Trophoblast cell (in vitro differentiated cells and primary cell): ENCODE measurements around the gene HOXA9.
A peak's percentile ranks its signal among the peaks of the same experiment; 100 is the strongest.

Experiments used
- DNase-seq, 2 donors: peaks; one replicate each; pipeline ENCODE4 v3.0.0-alpha.2; 2016
- H2AFZ ChIP-seq: 2 replicates; pipeline ENCODE4 v1.6.1; 2013; ENCODE audit warnings: low read length, moderate library complexity, mild to moderate bottlenecking; ENCODE audit not compliant: insufficient read depth, poor library complexity
- H2AK5ac ChIP-seq: 2 replicates; pipeline ENCODE4 v1.6.1; 2013; ENCODE audit warnings: mild to moderate bottlenecking, low read length
- H2BK120ac ChIP-seq: 2 replicates; pipeline ENCODE4 v1.6.1; 2013; ENCODE audit warnings: low read length, mild to moderate bottlenecking, moderate library complexity; ENCODE audit not compliant: insufficient read depth, poor library complexity
- H2BK12ac ChIP-seq: 2 replicates; pipeline ENCODE4 v1.6.1; 2013; ENCODE audit warnings: mild to moderate bottlenecking, low read length, moderate library complexity
- H2BK5ac ChIP-seq: 2 replicates; pipeline ENCODE4 v1.6.1; 2013; ENCODE audit warnings: low read length, low read depth, moderate library complexity, mild to moderate bottlenecking; ENCODE audit not compliant: poor library complexity
- H3K14ac ChIP-seq: 2 replicates; pipeline ENCODE4 v1.6.1; 2013; ENCODE audit warnings: mild to moderate bottlenecking, low read length
- H3K18ac ChIP-seq: 2 replicates; pipeline ENCODE4 v1.6.1; 2013; ENCODE audit warnings: mild to moderate bottlenecking, low read length
- H3K23ac ChIP-seq: 2 replicates; pipeline ENCODE4 v1.6.1; 2013; ENCODE audit warnings: low read length
- H3K27ac ChIP-seq: 2 replicates; pipeline ENCODE4 v1.5.1; 2013; ENCODE audit warnings: low read depth, mild to moderate bottlenecking, inconsistent platforms, low read length, moderate library complexity
- H3K27me3 ChIP-seq: 2 replicates; pipeline ENCODE4 v1.6.1; 2013; ENCODE audit warnings: inconsistent platforms, mild to moderate bottlenecking, low read length, moderate library complexity; ENCODE audit not compliant: insufficient read depth
- H3K36me3 ChIP-seq, 2 experiments: 1 replicate in 1 of 2; 2 replicates in 1 of 2; pipeline ENCODE4 v1.6.1; 2013; ENCODE audit warnings: low read length in 2 of 2, mild to moderate bottlenecking in 2 of 2, moderate library complexity in 1 of 2; ENCODE audit not compliant: insufficient read depth in 2 of 2, control insufficient read depth in 1 of 2
- H3K4ac ChIP-seq: 2 replicates; pipeline ENCODE4 v1.6.1; 2013; ENCODE audit warnings: low read depth, mild to moderate bottlenecking, low read length, moderate library complexity
- H3K4me1 ChIP-seq, 2 experiments: 1 replicate in 1 of 2; 2 replicates in 1 of 2; pipeline ENCODE4 v1.6.1; 2013; ENCODE audit warnings: low read length in 2 of 2, mild to moderate bottlenecking in 2 of 2, moderate library complexity in 1 of 2; ENCODE audit not compliant: insufficient read depth in 2 of 2, control insufficient read depth in 1 of 2
- H3K4me2 ChIP-seq: 2 replicates; pipeline ENCODE4 v1.6.1; 2013; ENCODE audit warnings: inconsistent platforms, mild to moderate bottlenecking, low read length, moderate library complexity
- H3K4me3 ChIP-seq: 2 replicates; pipeline ENCODE4 v1.5.1; 2013; ENCODE audit warnings: mild to moderate bottlenecking, low read depth, low read length, inconsistent platforms
- H3K79me1 ChIP-seq: one replicate; pipeline ENCODE4 v1.6.1; 2013; ENCODE audit warnings: low read length
- H3K79me2 ChIP-seq: 2 replicates; pipeline ENCODE4 v1.6.1; 2013; ENCODE audit warnings: low read length, mild to moderate bottlenecking; ENCODE audit not compliant: control insufficient read depth, insufficient read depth, poor library complexity
- H3K9ac ChIP-seq: 2 replicates; pipeline ENCODE4 v1.6.1; 2013; ENCODE audit warnings: mild to moderate bottlenecking, low read length
- H3K9me3 ChIP-seq: 2 replicates; pipeline ENCODE4 v1.6.1; 2013; ENCODE audit warnings: low read depth, mild to moderate bottlenecking, control low read depth, inconsistent platforms, low read length; ENCODE audit not compliant: insufficient read depth
- H4K12ac ChIP-seq: 2 replicates; pipeline ENCODE4 v1.6.1; 2013; ENCODE audit warnings: low read depth, mild to moderate bottlenecking, low read length, moderate library complexity
- H4K8ac ChIP-seq: 2 replicates; pipeline ENCODE4 v1.6.1; 2013; ENCODE audit warnings: low read depth, mild to moderate bottlenecking, low read length, moderate library complexity
- H4K91ac ChIP-seq: one replicate; pipeline ENCODE4 v1.6.1; 2013; ENCODE audit warnings: low read depth, mild to moderate bottlenecking, low read length, moderate library complexity
- WGBS: extraction: QIAGEN DNeasy Blood & Tissue Kit; methylation state at CpG from one replicate; pipeline ENCODE4 v1.1.7; 2013; ENCODE audit warnings: missing lambda C conversion rate; ENCODE audit not compliant: insufficient read length, insufficient coverage; ENCODE audit errors: extremely low coverage; 5-methylcytosine and 5-hydroxymethylcytosine counted together

HOXA9 gene

DNA sequence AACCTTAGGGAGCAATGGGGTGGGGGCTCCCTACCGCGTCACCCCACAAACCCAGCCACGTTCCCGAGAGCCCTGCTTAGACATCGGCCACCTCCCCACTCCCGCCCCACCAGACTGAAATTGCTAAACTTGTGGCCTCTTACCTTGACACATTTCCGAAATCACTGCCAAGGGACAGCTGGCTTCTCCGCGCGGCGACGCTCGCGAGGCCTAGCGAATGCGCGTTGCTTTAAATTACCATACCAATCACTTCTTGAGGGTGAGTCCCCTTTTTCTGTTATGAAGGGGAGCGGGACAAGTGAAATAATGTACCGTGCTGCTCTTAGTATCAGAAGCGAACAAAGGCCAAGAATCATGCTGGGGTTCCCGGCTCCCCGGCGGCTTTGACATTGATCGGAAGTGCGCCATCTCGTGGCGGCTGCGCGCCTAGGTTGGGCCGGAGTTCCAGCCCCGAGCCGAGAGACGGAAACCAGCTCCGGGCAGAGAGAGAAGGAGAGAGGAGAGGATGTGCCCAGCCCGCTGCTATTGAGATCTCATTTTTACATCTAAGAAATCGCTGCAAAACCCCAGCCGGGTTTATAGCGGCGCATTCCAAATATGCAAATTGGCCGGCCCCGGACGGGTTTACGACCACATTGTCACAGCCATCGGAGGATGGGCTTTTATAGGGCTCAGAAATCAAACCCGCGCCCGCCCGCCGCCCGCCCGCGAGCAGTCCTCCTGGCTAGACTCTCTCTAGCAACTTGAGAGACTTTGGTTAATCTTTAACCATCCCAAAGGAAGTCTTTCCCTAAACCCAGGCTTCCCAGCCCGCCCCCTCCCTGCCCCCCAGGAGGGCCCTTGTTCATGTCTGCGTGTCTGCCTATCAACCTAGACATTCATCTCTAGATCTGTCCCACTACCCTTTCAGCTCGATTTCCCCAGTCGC, 14.4 kb upstream of the HOXA9 start:
- no peak overlapping the region for H3K23ac ChIP-seq
- peak in 1 of 2 donors; percentile 55 for DNase-seq
- no peaks in the 10 kb centered on the region for H3K36me3 ChIP-seq
- H2AK5ac ChIP-seq, result no peak overlapping the region
- H4K91ac ChIP-seq, result no peak overlapping the region
- no peak overlapping the region for H2BK12ac ChIP-seq
- WGBS, result no CpG with 5 or more reads among the region's 56 CpGs
- no peak overlapping the region for H4K12ac ChIP-seq
- H3K27ac ChIP-seq, result no peak overlapping the region
- no peaks in the 10 kb centered on the region for H3K79me2 ChIP-seq
- peaks cover 12 to 14% of the 10 kb centered on the region in 2 experiments for H3K4me1 ChIP-seq
- no peak overlapping the region for H2BK120ac ChIP-seq
- no peak overlapping the region for H3K4me3 ChIP-seq
- no peak overlapping the region for H3K18ac ChIP-seq
- H4K8ac ChIP-seq, result no peak overlapping the region
- no peak overlapping the region for H2AFZ ChIP-seq
- H2BK5ac ChIP-seq, result no peak overlapping the region
- peak overlapping the region; percentile 20 for H3K4me2 ChIP-seq
- no peaks in the 10 kb centered on the region for H3K79me1 ChIP-seq
- H3K4ac ChIP-seq, result no peak overlapping the region
- H3K9ac ChIP-seq, result no peak overlapping the region
- H3K14ac ChIP-seq, result no peak overlapping the region
- peaks cover 87% of the 10 kb centered on the region for H3K27me3 ChIP-seq
- H3K9me3 ChIP-seq, result peaks cover 27% of the 10 kb centered on the region

DNA sequence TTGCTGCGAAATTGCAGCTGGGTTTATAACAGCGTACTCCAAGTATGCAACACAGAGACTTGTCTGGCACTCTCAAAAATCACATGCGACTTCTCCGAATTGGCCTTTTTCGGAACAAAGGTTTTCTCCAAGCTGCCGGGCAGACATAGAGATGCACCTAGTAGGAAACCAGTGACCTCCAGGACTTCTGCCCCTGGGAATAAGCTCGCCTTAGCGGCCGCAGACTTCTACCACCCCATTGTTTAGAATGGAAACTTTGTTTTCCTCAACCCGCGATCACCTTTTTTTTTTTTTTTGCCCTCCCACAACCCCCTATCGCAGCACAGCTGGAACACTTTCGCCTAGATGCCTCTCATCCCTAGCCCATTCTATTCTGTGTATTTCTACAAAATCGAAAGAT, 13.7 kb upstream of the HOXA9 start:
- Histone ChIP-seq H2BK12ac (no peak overlapping the region), H3K14ac (no peak overlapping the region), H3K36me3 (no peaks in the 10 kb centered on the region), H3K27me3 (peaks cover 87% of the 10 kb centered on the region), H3K4me3 (no peak overlapping the region), H2AFZ (no peak overlapping the region), H2BK5ac (no peak overlapping the region), H3K4me2 (no peak overlapping the region), H3K79me2 (no peaks in the 10 kb centered on the region), H2BK120ac (no peak overlapping the region), H3K27ac (no peak overlapping the region), H3K9ac (no peak overlapping the region), H3K79me1 (no peaks in the 10 kb centered on the region), H3K9me3 (peaks cover 30% of the 10 kb centered on the region), H2AK5ac (no peak overlapping the region), H4K8ac (no peak overlapping the region), H3K18ac (no peak overlapping the region), H3K4ac (no peak overlapping the region), H3K4me1 (peaks cover 9 to 12% of the 10 kb centered on the region in 2 experiments), H4K91ac (no peak overlapping the region), H3K23ac (no peak overlapping the region), H4K12ac (no peak overlapping the region)
- no CpG with 5 or more reads among the region's 14 CpGs for WGBS
- no peak for DNase-seq

DNA sequence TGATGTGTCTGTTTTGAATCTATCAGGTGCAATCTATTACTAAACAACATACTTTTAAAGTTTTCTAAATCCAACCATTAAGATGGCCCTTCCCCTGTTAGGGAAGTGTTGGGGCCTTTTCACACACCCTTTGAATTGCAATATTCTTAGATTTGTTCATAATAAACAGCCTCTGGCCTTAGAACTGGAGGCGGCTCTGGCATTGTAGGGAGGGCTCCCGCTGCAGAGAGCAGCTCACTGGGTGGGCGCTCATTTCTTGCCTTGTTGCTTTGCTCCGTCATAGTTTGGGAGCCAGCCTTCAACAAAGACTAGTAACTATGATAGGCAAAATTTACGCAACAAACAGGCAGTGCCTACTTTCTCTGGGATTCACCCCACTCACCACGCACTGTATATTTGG, 13.0 kb upstream of the HOXA9 start:
- no peaks in the 10 kb centered on the region for H3K79me1 ChIP-seq
- no peak overlapping the region for H4K8ac ChIP-seq
- no peak overlapping the region for H3K4me2 ChIP-seq
- H2BK120ac ChIP-seq, result no peak overlapping the region
- H3K18ac ChIP-seq, result no peak overlapping the region
- H3K23ac ChIP-seq, result no peak overlapping the region
- no peaks in the 10 kb centered on the region for H3K36me3 ChIP-seq
- H3K9me3 ChIP-seq, result peaks cover 36% of the 10 kb centered on the region
- H3K27me3 ChIP-seq, result peaks cover 88% of the 10 kb centered on the region
- peaks cover 11 to 16% of the 10 kb centered on the region in 2 experiments for H3K4me1 ChIP-seq
- H2AFZ ChIP-seq, result no peak overlapping the region
- no peak overlapping the region for H3K9ac ChIP-seq
- H2AK5ac ChIP-seq, result no peak overlapping the region
- H3K4ac ChIP-seq, result no peak overlapping the region
- no peak overlapping the region for H3K27ac ChIP-seq
- no peak for DNase-seq
- no peak overlapping the region for H2BK5ac ChIP-seq
- H2BK12ac ChIP-seq, result no peak overlapping the region
- no peak overlapping the region for H3K4me3 ChIP-seq
- WGBS, result no CpG with 5 or more reads among the region's 6 CpGs
- no peak overlapping the region for H3K14ac ChIP-seq
- no peak overlapping the region for H4K12ac ChIP-seq
- H3K79me2 ChIP-seq, result no peaks in the 10 kb centered on the region
- no peak overlapping the region for H4K91ac ChIP-seq

DNA sequence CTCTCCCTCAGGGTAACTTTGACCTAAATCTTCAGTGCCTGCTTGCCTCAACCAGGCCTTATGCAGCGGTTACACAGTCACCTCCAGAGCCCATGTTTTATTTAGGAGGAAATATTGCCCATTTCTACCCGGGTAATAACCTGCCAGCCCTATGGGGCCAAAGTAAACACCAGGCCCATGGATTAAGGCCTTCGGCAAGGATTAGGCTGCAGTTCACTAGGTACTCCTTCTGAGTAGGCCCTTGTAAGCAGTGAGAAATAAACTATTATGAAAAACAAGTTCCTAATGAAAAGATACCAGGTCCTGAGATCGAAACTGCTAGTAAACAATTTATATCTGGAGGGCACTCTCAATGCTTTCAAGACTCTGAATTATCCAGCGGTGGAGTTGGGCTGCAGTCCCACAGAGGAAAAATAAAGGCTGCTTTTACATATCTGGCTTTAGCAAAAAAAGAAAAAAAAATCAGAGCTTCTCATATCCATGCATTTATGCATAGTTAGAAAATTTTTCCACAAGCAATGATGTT, 12.5 kb upstream of the HOXA9 start:
- no peaks in the 10 kb centered on the region for H3K79me2 ChIP-seq
- H3K36me3 ChIP-seq, result no peaks in the 10 kb centered on the region
- H4K8ac ChIP-seq, result no peak overlapping the region
- H3K4me2 ChIP-seq, result no peak overlapping the region
- H4K91ac ChIP-seq, result no peak overlapping the region
- H2AFZ ChIP-seq, result no peak overlapping the region
- no peak overlapping the region for H3K14ac ChIP-seq
- peaks cover 40% of the 10 kb centered on the region for H3K9me3 ChIP-seq
- H3K27me3 ChIP-seq, result peaks cover 88% of the 10 kb centered on the region
- H2BK120ac ChIP-seq, result no peak overlapping the region
- no peak overlapping the region for H4K12ac ChIP-seq
- H3K4me1 ChIP-seq, result peaks cover 7 to 18% of the 10 kb centered on the region in 2 experiments
- H3K23ac ChIP-seq, result no peak overlapping the region
- no peak overlapping the region for H2BK12ac ChIP-seq
- H3K4me3 ChIP-seq, result no peak overlapping the region
- H2BK5ac ChIP-seq, result no peak overlapping the region
- H2AK5ac ChIP-seq, result no peak overlapping the region
- H3K79me1 ChIP-seq, result no peaks in the 10 kb centered on the region
- H3K27ac ChIP-seq, result no peak overlapping the region
- no peak overlapping the region for H3K9ac ChIP-seq
- no peak for DNase-seq
- no peak overlapping the region for H3K4ac ChIP-seq
- H3K18ac ChIP-seq, result no peak overlapping the region
- WGBS, result no CpG with 5 or more reads among the region's 5 CpGs
